GM13976 (cell line): ENCODE data around the gene EHHADH.
A peak's percentile ranks its signal among the peaks of the same experiment; 100 is the strongest.

Source experiments
- DNase-seq: peaks from one replicate; pipeline ENCODE4 v3.0.0; 2012; ENCODE audit warnings: low spot score
- CTCF ChIP-seq: IDR thresholded peaks from 2 replicates; pipeline ENCODE4 v1.5.1; 2012; ENCODE audit warnings: borderline replicate concordance, mild to moderate bottlenecking; ENCODE audit not compliant: insufficient read depth; ENCODE audit errors: extremely low read depth, missing control alignments, control extremely low read depth
- in situ Hi-C: fragments of 300-500 bp; cut with MboI; formaldehyde crosslinking; loops from one replicate; pipeline ENCODE4 v1.12.0; 2022; ENCODE audit warnings: low sequenced_read_pairs, mixed read lengths, inconsistent platforms; ENCODE audit not compliant: unreplicated experiment

EHHADH gene

DNA sequence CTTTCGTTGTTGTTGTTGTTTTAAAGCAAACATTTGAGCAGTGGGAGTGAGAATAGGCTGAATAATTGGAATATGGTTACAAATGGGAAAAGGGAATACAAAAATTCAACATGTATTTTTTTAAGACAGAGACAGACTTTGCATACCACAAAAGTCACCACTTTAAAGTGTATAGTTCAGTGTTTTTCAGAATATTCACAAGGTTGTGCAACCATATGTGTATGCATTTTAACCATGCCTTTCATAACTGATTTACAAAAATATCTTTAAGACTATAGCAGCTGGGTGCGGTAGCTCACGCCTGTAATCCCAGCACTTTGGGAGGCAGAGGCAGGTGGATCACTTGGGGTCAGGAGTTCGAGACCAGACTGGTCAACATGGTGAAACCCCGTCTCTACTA lies 41.3 kb downstream of the EHHADH start:
- TF ChIP-seq CTCF: no peak
- DNase-seq: no peak
- in situ Hi-C loops: no loop called here

DNA sequence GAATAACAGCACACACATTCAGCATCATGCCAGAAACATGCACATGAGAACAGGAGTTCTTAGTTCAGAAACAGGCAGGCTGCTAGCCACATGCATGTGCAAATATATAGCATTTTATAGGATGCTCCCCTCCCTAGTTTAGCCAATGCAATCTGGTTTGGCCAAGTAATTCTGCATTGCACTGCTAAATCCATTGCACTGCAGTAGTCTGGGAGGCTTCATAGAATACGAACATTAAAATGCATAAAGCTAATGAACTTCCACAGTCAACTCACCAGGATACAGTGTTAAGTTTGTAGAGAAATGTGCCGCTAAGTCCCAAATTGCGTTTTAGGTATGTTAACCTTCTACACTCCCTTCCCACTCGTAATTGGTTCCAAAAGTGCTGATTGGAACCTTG lies 41.8 kb downstream of the EHHADH start:
- in situ Hi-C loops: no loop called here
- TF ChIP-seq CTCF: no peak
- DNase-seq: no peak

GRCh38 chr3:185210621-185211142 lies 43.2 kb downstream of the EHHADH start:
- no peak for TF ChIP-seq CTCF
- in situ Hi-C loops: no loop called here
- DNase-seq: no peak

GRCh38 chr3:185208823-185209222 lies 45.0 kb downstream of the EHHADH start:
- in situ Hi-C loops: no loop called here
- DNase-seq: no peak
- no peak for TF ChIP-seq CTCF

DNA sequence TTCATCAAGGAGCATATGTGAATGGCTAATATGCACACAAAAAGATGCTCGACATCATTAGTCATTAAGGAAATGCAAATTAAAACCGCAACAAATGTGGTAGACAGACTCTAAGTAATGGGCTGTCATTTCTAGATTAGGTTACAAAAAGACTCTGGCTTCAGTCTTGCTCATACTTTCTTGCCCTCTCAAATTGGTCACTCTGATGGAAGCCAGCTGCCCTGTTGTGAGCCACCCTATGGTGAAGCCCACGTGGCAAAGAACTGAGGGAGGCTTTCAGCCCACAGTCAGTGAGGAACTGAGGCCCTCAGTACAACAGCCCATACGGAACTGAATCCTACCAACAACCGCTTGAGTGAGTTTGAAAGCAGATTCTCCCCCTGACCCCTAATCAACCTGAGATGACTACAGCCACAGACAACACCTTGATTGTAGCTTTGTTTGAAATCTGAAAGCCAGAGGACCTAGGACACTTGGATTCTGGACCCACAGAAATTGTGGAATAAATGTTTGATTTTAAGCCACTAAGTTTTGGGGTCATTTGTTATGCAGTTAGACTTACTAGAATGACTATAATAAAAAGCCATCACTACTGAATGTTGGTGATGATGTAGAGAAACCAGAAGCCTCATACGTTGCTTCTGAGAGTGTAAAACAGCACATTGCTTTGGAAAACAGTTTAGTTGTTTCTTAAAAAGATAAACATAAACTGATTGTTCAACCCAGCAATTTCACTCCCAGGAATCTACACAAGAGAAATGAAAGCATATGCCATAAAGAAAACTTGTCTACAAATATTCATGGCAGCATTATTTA lies 45.7 kb downstream of the EHHADH start:
- DNase-seq: peak; percentile 45
- in situ Hi-C loops: no loop called here
- no peak for TF ChIP-seq CTCF

- no peak for DNase-seq
- TF ChIP-seq CTCF: no peak
- in situ Hi-C loops: no loop called here
Measured at GRCh38 chr3:185207481-185207880, 46.4 kb downstream of the EHHADH start.
